ENCODE measurements around the gene STK26.
"Not testable (repeated sequence)": the region's sequence is repeated elsewhere in the genome, so short reads cannot be mapped to it uniquely, and the experiment has no call there.

Gene STK26

GRCh38 chrX:132094164-132094563, 71.1 kb downstream of the STK26 start:
- no peak for DNase-seq (ENCODE audit: low spot score)

DNA sequence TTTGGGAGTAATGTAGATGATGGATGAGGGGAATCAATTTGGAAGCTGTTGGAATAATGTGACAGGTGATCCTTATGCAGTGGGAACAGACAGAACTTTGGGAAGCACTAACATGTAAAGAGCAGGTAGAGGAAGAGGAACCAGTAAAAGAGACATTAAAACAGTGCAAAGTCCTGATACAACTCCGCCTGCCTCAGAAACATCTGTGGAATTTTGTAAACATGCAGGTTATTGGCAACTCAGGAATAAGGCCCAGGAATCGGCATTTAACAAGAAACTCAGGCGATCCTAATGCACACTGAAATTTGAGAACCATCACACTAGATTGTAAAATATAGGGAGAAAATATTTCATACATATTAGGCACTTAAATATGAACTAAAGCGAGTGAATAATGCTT, 75.6 kb downstream of the STK26 start:
- not testable (repeated sequence) for DNase-seq (ENCODE audit: low spot score)

GRCh38 chrX:132101206-132101605, 78.1 kb downstream of the STK26 start:
- DNase-seq (ENCODE audit: low spot score) = no peak

DNA sequence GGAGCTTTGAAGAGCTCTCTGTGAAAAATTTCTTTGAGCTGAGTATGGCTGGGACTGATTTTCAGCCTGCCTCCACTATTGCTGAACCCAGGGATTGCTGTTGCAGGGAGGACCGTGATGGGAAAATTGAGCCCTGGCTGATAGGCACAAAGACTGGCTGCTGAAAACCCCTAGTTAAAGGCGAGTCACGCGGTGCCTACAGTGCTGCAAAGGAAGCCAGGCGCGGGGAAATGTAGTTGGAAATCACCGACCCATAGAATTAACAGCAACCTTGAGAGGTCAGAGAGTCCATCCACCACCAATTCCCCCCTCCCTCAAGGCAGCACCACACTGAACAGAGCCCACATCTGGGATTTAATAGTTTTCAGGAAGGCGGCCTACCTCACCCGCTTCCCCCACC, 78.7 kb downstream of the STK26 start:
- no peak for DNase-seq (ENCODE audit: low spot score)

GRCh38 chrX:132107291-132107690, 84.2 kb downstream of the STK26 start:
- DNase-seq (ENCODE audit: low spot score) = no peak

- no peak for DNase-seq (ENCODE audit: low spot score)
Measured at GRCh38 chrX:132114607-132115006, 91.5 kb downstream of the STK26 start.

DNA sequence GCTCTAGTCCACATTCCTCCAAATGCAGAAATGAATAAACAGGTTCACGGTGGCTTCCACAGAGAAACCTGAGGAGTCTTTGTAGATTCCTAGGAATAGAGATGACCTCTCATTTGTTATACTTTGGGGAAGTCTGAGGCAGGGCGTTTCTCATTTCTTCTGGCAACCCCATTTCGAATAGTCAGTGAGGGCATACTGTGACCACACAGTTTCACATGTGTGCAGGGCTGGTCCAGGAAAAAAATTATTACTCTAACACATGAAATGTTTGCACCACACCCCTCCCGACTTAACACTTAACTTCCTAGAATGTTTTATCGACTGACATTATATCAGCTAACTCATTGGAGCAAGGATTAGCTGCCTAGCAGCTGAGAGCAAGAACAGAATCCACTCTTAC, 92.7 kb downstream of the STK26 start:
- DNase-seq (ENCODE audit: low spot score) = no peak

DNA sequence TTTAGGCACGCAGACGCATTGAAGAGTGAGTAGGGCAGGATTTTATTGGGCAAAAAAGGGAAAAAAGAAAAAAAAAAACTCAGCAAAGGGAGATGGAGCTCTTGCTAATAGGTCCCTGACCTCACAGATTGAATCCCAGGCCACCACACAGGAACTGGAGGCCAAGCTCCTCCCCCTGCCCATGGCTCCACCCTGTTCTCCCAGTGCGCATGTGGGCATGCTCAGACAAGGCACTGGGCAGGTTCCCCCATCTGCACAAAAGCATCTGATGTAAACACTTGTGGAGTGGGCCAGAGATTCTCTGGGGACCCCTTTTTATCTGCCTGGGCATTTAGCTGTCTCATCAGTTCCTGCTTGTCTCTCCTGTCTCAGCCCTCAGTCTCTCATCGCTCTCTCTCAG, 95.3 kb downstream of the STK26 start:
- no peak for DNase-seq (ENCODE audit: low spot score)

DNA sequence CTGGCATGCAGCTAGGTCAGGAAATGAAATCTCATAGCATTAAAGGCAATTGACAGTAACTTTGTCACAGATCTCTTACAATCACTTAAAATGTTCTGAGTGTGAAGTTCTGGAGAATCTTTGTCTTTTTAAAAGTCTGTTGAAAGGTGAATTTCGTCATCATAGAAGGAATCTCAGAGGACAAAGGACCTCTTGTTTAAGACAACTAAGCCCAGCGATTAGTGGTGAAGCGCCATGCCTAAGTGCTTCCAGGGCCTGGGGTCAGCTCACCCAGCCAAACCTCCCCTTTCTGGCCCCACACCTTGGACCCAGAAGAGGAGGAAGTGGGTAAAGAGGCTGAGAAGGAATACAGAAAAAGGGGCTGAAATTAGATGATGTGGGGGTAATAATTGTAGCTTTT, 96.2 kb downstream of the STK26 start:
- DNase-seq (ENCODE audit: low spot score) = no peak

DNA sequence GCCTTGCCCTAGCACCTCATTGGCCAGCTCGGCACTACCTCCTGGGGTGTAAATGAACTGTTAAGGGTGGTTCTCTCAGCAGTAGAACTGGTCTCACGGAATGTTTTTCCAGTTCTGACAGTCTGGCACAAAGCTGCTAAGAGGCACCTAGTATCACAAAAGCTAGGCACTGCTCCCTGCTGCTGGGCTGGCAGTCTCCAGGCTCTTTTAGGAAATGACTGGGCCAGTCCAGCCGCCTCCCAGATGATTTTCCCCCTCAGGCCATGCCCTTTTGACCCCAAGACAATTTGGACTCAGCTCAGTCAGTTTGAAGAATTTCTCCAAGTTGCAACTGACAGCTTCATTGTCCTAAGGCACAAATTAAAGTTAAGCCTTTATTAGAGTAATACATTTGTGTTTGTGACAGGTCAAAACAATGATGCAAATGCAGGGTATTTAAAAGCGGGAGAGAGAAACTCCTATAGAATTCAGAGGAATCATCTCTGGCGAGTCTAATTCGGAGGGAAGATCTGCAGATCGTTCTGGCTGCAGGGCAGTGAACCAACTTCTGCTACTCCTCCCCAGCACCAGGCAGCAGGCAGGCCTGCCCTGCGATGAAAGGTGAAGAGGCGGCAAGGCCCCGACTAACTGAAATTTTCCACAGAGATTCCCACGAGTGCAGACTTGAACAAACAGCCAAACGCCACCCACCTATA, 96.9 kb downstream of the STK26 start:
- DNase-seq (ENCODE audit: low spot score) = no peak

- DNase-seq (ENCODE audit: low spot score) = no peak
Measured at GRCh38 chrX:132120913-132121312, 97.8 kb downstream of the STK26 start.

Measured in hematopoietic multipotent progenitor cell treated with erythropoietin and hydrocortisone succinate and interleukin-3 and kit ligand, for 15 days (in vitro differentiated cells).